NOMO-1 treated with dmso at 0.1 percent for 144 hours (cell line): ENCODE data around the gene SETD2.
"Not testable (repeated sequence)": the region's sequence is repeated elsewhere in the genome, so short reads cannot be mapped to it uniquely, and the experiment has no call there.

Source experiments
- DNase-seq: peaks from one replicate; lab custom pipeline; 2025; ENCODE audit not compliant: unreplicated experiment; lab: John Stamatoyannopoulos, UW

SETD2 gene

DNA sequence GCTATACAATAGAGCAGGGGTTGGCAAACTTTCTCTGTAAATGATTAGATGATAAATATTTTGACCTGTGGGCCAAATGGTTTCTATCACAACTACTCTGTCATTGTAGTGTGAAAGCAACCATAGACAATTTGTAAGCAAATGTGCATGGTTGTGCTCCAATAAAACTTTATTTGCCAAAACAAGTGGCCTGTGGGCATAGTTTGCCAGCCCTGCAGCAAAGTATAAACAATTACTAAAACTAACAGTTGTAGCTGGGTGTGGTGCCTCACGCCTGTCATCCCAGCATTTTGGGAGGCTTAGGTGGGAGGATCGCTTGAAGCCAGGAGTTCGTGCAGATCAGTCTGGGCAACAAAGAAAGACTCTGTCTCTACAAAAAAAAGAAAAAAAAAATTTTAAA lies 122.8 kb downstream of the SETD2 start:
- no peak for DNase-seq

DNA sequence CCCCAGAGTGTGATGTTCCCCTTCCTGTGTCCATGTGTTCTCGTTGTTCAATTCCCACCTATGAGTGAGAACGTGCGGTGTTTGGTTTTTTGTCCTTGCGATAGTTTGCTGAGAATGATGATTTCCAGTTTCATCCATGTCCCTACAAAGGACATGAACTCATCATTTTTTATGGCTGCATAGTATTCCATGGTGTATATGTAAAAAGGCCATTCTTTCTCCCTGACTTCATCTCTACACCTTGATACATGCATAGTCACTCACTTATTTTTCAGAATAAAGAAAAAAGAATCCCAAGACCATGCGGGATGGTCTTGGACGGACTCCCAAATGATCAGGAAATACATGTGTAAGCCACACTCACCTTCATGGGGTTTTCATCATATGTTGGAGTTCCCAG lies 126.6 kb downstream of the SETD2 start:
- DNase-seq: not testable (repeated sequence)

DNA sequence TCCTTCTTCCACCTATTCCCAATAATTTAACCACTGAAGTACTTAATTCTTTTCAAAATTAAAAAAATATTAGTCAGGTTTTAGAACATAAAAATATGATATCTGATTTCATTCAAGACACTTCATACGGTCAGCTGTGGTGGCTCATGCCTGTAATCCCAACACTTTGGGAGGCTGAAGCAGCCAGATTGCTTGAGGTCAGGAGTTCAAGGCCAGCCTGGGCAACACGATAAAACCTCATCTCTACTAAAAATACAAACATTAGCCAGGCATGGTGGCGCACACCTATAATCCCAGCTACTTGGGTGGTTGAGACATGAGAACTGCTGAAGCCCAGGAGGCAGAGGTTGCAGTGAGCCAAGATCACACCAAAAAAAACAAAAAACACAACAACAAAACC lies 127.8 kb downstream of the SETD2 start:
- no peak for DNase-seq

DNA sequence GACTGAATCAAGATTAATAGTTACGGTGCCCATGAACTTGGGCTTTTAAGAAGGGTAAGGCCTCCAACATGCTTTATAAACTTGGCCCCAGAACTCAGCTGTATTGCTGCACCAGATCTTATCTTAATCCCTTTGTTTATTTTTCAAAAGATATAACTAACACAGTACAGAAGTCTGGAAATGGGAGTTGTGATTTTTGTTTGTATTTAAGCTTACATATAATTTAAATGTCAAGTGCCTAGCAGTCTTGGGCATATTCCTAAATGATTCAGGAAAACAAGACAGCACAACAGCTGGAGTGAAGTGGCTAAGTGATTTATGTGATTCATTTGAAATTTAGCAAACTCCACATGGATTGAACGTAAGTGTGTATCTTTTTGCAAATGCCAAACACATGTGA lies 128.3 kb downstream of the SETD2 start:
- DNase-seq: no peak

DNA sequence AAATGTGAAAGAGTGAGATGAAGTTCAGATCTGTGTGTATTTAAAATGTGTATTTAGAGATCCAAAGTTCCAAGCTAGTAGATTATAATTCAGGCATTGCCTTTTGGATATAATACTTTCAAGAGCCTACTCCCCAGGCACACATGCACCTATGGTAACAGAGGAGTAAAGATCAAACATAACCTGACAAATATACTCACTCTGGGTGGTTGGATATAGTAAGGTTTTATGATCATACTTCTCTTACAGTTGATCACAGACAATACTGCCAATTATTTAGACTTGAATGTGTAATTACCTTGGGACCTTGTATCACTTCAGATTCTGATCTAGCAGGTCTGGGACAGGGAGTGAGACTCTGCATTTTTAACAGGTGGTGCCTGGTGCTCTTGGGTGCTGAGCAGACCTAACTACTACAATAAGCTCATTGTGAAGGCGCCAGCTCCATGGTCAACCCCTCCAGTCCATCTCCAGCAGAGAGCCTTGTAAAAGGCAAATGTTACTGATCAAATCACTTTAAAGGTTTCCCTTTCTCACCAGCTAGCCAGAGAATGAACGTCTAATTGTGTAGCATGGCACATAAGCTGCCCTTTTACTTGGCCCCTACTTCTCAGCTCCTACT lies 128.9 kb downstream of the SETD2 start:
- DNase-seq: no peak

DNA sequence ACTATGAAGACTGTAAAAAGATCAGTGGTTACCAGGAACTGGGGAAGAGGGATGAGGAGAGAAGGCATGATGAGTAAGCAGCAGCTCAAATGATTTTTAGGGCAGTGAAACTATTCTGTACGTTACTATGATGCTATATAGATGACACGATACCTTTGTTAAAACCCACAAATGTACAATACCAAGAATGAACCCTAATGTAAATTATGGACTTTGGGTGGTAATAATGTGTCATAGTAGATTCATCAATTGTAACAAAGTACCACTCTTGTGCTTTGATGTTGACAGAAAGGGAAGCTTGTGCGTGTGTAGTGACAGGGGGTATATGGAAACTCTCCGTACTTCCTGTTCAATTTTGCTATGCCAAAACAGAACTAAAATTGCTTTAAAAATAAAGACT lies 132.9 kb downstream of the SETD2 start:
- DNase-seq: not testable (repeated sequence)

DNA sequence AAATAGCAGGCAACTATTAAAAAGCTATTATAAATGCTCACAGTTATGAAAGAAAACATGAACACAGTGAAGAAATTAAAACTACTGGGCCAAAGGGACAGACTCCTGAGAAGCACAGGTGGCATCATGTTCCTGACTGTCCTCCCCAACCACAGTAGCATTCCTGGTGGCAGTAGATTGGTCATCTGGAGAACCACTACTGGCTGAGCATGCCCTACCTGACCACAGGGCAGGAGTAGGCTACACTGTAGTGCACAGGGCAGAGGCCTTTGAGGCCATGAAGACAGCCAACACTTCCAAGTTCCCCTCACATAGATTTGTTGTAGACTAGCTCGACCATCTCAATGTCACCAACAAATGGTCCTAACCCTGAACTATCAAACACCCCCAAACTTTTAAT lies 135.2 kb downstream of the SETD2 start:
- no peak for DNase-seq

DNA sequence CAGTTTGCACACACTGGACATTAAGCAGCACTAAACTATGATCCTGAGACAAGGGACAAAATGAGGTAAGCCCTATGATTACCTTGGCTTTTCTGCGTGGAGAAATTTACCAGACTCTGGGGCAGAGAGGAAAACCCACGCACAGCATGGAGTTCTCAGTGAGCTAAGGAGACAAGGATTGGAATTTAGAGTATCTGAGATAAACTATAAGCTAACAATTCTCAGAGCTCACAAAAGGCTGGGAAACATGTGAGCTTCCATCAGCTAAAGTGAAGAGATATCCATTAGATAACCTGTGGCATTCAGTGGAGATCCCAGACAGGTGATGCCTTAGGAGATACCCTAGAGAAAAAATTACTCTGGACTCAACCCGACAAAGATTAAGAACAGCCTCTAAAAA lies 135.8 kb downstream of the SETD2 start:
- DNase-seq: no peak

DNA sequence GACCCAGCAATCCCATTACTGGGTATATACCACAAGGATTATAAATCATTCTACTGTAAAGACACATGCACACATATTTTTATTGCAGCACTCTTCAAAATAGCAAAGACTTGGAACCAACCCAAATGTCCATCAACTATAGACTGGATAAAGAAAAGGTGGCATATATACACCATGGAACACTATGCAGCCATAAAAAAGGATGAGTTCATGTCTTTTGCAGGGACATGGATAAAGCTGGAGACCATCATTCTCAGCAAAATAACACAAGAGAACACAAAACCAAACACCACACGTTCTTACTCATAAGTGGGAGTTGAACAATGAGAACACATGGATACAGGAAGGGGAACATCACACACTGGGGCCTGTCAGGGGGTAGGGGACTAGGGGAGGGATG lies 137.5 kb downstream of the SETD2 start:
- DNase-seq: not testable (repeated sequence)

DNA sequence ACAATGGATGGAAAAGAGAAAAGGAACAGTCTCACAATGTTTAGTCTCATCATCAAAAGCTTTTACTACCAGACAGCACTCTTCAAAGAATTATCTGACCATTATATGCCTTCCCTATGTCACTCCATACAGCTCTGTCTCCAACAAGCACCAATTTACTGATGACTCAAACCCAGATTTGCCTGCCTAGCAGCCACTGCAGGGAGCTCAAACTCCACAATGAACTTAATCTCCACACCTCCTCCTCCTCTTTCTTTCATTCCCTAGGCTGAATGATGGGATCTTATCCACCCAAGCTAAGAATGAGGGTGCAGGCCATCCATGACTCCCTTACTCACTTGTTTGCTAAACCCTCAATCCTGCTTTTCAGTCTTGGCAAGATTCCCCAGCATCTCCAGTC lies 139.0 kb downstream of the SETD2 start:
- no peak for DNase-seq

DNA sequence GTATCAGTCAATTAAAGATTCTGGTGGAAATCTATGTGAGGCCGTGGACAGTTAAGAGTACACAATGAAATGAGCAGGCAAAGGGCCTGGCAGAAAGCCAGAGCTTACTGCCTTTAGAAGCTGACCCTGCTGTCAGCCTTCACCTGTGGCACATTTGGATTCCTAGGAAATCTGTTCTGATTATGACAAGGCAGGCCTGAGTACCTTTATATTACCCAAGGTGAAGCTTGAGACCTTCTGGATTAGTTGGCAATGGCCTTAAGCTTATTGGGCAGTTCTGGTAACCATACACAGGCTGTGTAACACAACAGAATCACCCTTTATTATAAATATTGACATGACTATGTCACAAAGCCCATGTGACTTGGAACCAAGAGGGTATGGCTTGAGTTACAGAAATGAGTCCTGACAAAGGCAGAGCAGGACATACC lies 141.3 kb downstream of the SETD2 start:
- no peak for DNase-seq

DNA sequence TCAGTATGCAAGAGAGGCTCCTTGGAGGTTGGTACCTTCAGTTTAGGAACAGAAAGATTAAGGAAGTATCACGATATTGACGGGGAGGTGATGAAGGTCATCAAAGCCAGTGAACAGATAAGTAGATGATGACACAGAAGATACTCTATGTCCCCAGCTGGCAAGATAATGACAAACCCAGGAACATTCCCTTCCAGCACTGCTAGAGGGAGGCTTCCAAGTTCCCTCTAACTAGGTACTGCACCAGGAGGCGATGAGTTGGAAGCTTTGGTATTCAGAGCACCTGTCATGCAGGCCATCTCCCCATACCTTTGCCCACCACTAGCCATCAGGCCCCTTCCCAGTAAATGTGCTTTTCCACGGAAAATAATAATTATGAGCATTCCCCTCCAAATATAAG lies 143.6 kb downstream of the SETD2 start:
- no peak for DNase-seq

DNA sequence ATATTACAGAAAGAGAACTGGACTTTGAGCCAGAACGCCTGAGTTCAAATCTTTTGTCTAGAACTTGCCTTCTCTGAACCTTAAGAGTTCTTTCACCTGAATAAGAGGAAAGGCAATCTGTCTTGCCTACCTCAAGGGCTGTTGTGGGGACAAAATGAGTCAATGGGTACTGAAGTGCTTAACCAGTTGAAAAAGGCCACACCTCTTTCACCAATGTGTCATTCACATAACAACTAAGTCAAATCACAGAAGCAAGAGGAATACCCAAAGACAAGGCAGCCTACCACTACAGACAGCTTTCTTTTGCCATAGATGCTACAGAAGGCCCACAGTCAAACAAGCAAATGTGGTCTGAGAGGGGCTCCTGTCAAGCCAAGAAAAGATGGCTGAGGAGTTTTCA lies 144.7 kb downstream of the SETD2 start:
- DNase-seq: no peak

DNA sequence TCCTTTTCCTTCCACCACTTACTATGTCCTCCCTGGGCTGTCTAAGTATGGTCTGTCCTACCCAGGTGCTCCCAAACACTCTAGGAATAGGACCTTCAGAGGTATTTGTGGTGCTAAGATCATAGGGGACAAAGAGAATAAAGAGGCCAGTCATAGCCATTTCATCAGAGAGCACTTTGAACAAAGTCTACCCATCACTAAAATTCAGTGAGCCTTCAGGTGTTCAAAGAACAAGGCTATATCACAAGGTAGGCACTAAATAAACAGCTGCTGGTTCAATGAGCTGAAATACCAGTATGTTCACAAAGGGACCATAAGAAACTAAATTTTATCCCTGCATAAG lies 145.7 kb downstream of the SETD2 start:
- no peak for DNase-seq

DNA sequence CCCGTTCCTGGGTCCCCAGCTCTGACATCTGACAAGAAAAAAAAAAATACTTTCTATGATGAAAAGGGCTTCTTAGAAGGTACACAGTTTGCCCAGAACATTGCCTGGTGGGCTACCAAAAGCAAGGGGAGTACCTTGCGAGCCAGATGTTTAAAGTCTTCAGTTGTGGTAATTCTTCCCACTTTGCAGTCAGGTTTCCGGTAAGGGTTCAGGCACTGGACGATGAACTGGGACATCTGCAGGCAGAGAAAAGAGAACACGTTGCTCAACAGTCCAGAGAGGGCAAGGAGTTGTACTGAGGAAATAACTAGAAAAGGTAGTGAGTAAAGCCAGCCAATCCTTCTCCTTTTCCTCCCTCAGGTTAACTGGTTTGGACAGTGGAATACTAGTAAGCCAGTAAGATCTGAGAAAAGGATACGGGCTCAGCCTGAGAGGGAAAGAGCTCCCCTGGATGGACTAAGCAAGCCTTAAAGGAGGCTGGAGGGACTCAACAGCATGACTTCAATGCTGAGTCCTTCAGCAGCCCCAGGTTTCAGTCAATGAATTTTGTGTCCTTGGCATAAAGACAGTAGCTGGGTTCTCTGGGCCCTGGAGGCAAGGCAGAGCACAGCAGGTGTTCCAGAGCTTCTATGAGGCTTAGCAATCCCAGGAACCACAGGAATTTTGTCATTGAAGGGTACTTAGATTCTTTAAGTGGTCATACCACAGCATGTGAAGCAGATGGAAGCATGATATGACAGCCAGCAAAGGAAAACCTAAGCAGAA lies 146.2 kb downstream of the SETD2 start:
- no peak for DNase-seq

DNA sequence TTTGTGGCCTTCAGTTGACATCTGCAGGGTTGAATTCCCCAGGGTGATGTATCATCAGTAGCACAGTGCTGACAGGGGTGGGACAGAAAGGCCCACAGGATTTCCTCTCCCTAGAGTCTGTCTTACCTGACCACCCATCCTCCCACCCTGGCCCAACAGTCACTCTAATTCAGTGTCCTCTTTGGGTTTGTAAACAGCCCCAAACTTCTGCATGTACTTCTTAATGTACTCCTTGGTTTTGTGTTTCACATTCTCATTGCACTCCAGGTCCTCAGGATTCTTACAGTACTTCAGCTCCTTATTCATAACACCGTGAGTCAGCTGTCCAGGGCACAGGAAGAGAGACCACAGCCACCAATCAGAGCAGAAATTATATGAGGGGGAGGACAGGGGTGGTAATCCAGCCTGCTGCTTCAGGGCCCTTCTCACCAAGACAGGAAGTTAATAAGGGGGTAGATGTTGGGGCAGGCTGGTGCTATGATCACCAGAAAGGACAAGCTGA lies 146.9 kb downstream of the SETD2 start:
- no peak for DNase-seq

DNA sequence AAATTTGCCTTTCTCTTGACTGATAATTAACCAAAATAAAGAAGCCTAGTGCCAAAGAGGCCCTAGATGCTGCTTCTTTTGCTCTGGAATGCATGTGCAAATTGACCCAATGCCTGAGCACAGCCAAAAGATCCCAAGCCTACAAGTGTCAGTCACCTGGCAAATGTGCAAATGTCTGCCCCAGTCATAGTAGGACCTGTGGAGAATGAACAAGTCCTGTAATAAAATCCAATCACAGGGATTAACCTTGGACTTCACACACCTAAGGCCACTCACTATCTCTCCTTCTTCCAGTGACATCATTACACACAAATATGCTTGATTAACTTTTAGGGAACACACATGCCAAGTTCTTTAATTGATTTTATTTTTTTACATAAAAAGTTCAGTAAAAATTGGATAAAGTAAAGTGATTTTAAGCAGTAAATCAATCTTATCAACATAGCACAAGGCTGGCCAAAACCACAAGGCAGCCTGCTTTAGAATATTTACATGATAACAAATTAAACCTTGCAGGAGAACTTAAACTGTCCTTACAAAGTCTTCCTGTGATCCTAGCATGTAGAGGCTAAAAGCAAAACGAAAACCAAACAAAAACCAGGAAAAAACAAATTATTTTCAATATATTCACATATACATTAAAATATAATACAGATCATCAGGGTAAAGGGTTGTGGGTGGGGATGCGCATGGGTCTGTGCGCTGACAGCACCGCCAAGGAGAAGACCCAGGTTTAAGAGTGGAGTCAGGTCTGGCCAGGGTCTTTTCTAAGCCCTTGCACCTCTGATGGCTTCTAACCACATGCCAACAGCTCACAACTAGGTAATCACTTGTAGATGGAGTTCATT lies 147.6 kb downstream of the SETD2 start:
- DNase-seq: no peak

DNA sequence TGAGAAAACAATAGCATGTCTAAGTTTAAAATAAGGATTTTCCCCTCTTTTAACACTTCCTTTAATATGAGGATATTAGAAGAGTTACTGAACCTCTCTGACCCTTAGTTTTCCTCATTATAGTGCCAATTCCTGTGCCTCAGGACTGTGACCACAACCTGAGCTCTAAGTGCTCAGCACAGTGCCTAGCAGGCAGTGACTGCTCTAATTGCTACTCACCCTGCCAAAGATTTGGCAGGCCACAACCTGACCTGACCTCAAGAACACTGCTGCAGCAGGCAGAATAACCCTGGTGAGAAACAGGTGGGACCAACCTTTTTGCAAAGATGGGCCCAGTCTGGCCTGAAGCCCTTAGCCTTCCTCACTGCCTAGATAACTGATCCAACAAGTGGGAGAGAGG lies 148.8 kb downstream of the SETD2 start:
- no peak for DNase-seq

DNA sequence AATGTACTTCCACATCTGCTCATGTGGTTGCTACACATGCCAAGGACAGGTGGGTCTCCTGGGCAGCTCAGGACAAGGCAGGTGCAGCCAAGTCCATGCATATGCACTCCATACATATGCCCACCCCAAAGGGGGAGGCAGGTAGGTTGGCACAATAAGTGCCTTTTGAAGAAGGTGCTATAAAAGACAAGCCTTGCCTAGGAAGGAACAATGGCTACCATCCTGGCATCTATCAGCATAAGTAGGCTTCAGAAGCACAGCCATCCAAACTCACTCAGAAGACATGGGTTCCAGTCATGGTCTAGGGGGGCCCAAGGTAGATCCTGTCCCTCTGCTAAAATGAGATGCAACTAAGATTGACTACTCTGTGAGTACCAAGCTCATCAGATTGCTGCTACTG lies 149.9 kb downstream of the SETD2 start:
- no peak for DNase-seq

DNA sequence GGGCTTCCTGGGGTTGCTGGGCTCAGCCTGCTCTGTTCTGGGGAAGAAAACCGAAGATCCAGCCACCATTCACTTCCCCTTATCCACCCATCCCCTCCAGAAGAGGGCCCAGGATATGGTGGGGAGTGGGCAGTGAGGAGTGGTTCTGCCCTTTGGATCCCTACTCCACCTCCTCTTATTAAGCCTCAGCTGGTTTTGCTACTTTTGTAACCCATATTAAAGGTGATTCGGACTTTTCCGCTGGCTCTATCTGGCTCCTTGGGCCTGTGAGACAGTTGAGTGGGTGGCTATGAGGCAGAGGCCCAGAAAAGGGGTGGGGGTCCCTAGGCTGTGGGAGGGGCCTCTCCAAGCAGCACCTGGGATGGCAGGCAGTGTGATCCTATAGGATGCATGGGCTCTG lies 150.7 kb downstream of the SETD2 start:
- no peak for DNase-seq

DNA sequence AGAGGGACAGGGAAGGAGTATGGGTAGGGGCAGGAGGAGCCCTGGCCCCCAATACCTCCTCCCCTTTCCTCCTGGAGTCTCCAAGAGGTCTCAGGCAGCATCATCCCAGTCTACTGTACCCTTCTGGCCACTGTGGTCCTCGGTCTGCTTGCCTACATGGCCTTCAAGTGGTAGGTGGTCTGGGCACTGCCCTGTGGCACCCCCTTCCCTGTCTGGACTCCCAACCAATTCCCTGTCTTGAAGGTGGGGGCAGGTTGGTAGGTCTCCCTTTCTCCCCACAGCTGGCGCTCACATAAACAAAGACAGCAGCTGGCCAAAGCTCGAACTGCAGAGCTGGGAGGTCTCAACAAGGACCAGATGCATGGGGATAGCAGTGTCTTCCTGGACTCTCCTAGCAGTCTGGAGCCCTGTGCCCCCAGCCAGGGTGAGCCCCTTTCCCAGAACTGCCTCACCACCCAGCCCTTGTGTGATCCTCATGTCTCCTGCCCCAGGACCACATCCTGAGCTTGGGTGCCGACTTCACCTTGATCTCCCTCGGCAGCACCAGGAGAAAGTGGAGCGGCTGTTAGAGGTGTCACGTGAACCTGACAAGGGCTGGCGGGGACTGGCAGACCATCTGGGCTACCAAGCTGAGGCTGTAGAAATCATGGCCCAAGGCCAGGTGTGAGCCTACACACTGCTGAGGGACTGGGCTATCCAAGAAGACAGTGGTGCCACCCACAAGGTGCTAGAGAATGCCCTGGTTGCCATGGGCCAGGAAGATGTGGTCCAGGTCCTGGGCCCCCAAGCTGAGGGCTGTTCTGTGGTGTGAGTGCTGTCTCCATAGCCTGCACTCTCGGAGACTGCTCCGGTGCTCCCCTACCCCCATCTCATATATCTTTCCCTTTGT lies 151.3 kb downstream of the SETD2 start:
- no peak for DNase-seq
